Type B pancreatic cell (in vitro differentiated cells): Measurements from ENCODE around the gene TDRD15. TPM values are rescaled to one million over a fixed set of nuclear protein-coding genes. Genes with fewer than 3 reads are reported as not detected.
"Not testable (repeated sequence)": the region's sequence is repeated elsewhere in the genome, so short reads cannot be mapped to it uniquely, and the experiment has no call there.

ENCODE experiments used
- DNase-seq: peaks from one replicate; pipeline ENCODE4 v3.0.0; 2021; ENCODE audit warnings: mixed read lengths; ENCODE audit not compliant: unreplicated experiment; ENCODE audit errors: extremely low spot score
- H3K27ac Mint-ChIP-seq: 2 replicates; pipeline ENCODE4 v1.8.0; 2021; ENCODE audit warnings: mild to moderate bottlenecking, mixed read lengths
- H3K27me3 Mint-ChIP-seq: 2 replicates; pipeline ENCODE4 v1.8.0; 2021; ENCODE audit warnings: mixed read lengths
- H3K36me3 Mint-ChIP-seq: 2 replicates; pipeline ENCODE4 v1.8.0; 2021; ENCODE audit warnings: mixed read lengths
- H3K4me1 Mint-ChIP-seq: one replicate; pipeline ENCODE4 v1.8.0; 2021; ENCODE audit warnings: mixed read lengths; ENCODE audit not compliant: unreplicated experiment
- H3K4me3 Mint-ChIP-seq: 2 replicates; pipeline ENCODE4 v1.8.0; 2021; ENCODE audit warnings: mild to moderate bottlenecking, mixed read lengths
- H3K9me3 Mint-ChIP-seq: 2 replicates; pipeline ENCODE4 v1.8.0; 2021; ENCODE audit warnings: mixed read lengths
- CTCF ChIP-seq: fragments of 200-600 bp; sonication (generic); conservative IDR thresholded peaks from 2 replicates; pipeline ENCODE4 v1.5.0; 2021; ENCODE audit warnings: antibody characterized with exemption, mild to moderate bottlenecking
- total RNA-seq: library from RNA; stranded (reverse); gene quantifications from 2 replicates; pipeline ENCODE4 v1.2.1, GENCODE V29; 2021; ENCODE audit warnings: low replicate concordance

Gene TDRD15
- total RNA-seq, 1 donor from 2014 or later = 0.17 TPM

DNA sequence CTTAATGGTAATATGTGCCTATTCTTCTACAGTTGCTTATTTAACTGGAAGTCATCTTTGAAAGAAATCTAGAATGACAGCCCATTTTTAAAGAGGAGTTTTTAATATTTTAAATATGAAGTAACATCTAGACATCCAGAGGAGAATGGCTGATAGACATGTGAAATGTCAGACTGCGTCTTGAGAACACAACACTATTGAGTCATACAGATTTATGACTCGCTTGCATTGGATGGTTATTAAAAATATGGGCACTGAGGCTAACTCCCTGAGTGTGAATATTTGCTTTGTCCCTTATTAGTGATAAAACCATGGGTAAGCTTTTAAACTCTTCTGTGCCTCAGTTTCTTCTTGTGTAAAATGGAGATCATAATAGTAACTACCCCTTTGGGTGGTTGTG lies 22.9 kb downstream of the TDRD15 start:
- no peak for DNase-seq
- Mint-ChIP-seq H3K9me3 (no peaks in the 10 kb centered on the region), H3K4me1 (no peaks in the 10 kb centered on the region), H3K36me3 (no peaks in the 10 kb centered on the region), H3K27ac (no peak overlapping the region), H3K4me3 (no peak overlapping the region), H3K27me3 (peaks cover 9% of the 10 kb centered on the region)
- no peak for TF ChIP-seq CTCF

GRCh38 chr2:21148718-21149117 lies 24.9 kb downstream of the TDRD15 start:
- no peaks in the 10 kb centered on the region for H3K4me1 Mint-ChIP-seq
- TF ChIP-seq CTCF = no peak
- no peak for DNase-seq
- peaks cover 5% of the 10 kb centered on the region for H3K27me3 Mint-ChIP-seq
- no peaks in the 10 kb centered on the region for H3K36me3 Mint-ChIP-seq
- no peaks in the 10 kb centered on the region for H3K9me3 Mint-ChIP-seq
- H3K27ac Mint-ChIP-seq = no peak overlapping the region
- no peak overlapping the region for H3K4me3 Mint-ChIP-seq

DNA sequence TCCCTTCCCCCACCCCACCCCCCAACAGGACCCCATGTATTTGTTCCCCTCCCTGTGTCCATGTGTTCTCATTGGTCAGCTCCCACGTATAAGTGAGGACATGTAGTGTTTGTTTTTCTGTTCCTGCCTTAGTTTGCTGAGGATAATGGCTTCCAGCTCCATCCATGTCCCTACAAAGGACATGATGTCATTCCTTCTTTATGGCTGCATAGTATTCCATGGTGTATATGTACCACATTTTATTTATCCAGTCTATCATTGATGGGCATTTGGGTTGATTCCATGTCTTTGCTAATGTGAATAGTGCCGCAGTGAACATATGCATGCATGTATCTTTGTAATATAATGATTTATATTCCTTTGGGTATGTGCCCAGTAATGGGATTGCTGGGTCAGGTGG lies 27.5 kb downstream of the TDRD15 start:
- H3K27ac Mint-ChIP-seq, H3K4me3 Mint-ChIP-seq, DNase-seq, H3K4me1 Mint-ChIP-seq, H3K27me3 Mint-ChIP-seq, H3K36me3 Mint-ChIP-seq, H3K9me3 Mint-ChIP-seq: not testable (repeated sequence)

- no peak for TF ChIP-seq CTCF
- Mint-ChIP-seq H3K27me3 (peaks cover 3% of the 10 kb centered on the region), H3K9me3 (no peaks in the 10 kb centered on the region), H3K27ac (no peak overlapping the region), H3K36me3 (no peaks in the 10 kb centered on the region), H3K4me1 (no peaks in the 10 kb centered on the region), H3K4me3 (no peak overlapping the region)
- DNase-seq = no peak
Measured at GRCh38 chr2:21155365-21156136, 31.8 kb downstream of the TDRD15 start.

- TF ChIP-seq CTCF = no peak
- Mint-ChIP-seq H3K4me1 (no peaks in the 10 kb centered on the region), H3K27ac (no peak overlapping the region), H3K27me3 (peaks cover 3% of the 10 kb centered on the region), H3K9me3 (no peaks in the 10 kb centered on the region), H3K36me3 (no peaks in the 10 kb centered on the region), H3K4me3 (no peak overlapping the region)
- DNase-seq = no peak
Measured at GRCh38 chr2:21161122-21161521, 37.4 kb downstream of the TDRD15 start.

GRCh38 chr2:21161832-21162614 lies 38.3 kb downstream of the TDRD15 start:
- H3K4me3 Mint-ChIP-seq = no peak overlapping the region
- H3K9me3 Mint-ChIP-seq = no peaks in the 10 kb centered on the region
- peaks cover 3% of the 10 kb centered on the region for H3K27me3 Mint-ChIP-seq
- H3K36me3 Mint-ChIP-seq = no peaks in the 10 kb centered on the region
- TF ChIP-seq CTCF = no peak
- no peaks in the 10 kb centered on the region for H3K4me1 Mint-ChIP-seq
- H3K27ac Mint-ChIP-seq = no peak overlapping the region
- no peak for DNase-seq
